Measurements from ENCODE around the gene ALG12.

GRCh38 chr22:49869845-49870712 lies 48.2 kb downstream of the ALG12 start:
- TF ChIP-seq CTCF (conservative IDR thresholded peaks at IDR 0.05; ENCODE audit: low read length) (no peak), EZH2phosphoT487 (IDR thresholded peaks at IDR 0.05; ENCODE audit: borderline replicate concordance, low read depth, low read length) (no peak)

Measured in OCI-LY7 (cell line).